Lung microvascular endothelial cell (primary cell): ENCODE results near the gene SNRNP200. TPM values are rescaled to one million over a fixed set of nuclear protein-coding genes. Genes with fewer than 3 reads are reported as not detected.

Experiments used
- DNase-seq, 2 donors: peaks; one replicate each; pipeline versions ENCODE4 v3.0.0 to v3.0.0-alpha.2; 2010; ENCODE audit warnings: low read depth in 2 of 2
- total RNA-seq: library from RNA; depleted of rRNA; stranded (reverse); fragments of >200 nt; gene quantifications from 2 replicates; pipeline ENCODE4 v1.2.1, GENCODE V29; 2014

The SNRNP200 gene
- 40.5 and 42.1 TPM in 2 replicates for total RNA-seq

DNA sequence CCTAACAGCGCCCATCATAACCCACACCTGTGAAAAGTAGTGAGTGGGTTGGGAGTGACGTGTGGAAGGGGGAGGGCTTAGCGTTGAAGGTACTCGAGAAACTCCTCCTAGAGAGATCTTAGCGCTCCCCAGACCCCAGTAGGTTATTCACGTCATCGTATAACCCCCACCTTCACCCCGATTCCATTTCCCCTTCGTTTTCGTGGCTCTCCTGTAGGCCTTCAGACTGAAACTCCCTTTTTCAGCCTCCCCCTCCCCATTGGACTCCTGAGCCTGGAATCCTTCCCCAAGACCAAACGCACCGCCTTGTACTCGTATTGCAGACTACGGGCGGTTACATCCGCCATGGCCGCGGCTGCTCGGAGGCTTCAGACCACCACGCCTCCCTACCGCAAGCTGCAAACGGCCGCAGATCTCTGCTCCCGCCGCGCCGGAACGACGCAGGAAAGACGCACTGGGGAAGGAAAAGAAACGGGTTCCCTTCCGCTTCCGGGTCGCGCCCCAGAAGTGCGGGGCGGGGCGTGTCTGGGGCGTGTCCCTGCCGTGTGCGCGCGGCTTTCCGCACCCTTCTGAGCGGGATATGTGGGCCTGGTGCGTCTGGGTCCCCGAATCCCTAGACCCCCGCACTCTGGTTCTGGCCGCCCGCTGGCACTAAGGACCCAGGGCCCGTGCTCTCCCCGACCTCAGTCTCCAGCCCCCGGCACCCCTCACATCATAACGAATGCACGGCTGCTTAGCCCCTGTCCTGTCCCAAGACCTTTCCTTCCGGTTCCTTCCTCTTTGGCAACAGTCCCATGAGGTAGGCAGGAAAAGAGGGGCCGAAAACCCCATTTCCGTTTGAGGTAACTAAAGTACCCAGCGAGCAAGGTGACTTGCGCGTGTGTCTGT, at the start of gene SNRNP200:
SNRNP200 (minus strand) TSS at position 456 of the 888 bp plus-strand sequence; CDS start at position 347, 109 bp downstream.
- peak; percentile 74 to 79 for DNase-seq

DNA sequence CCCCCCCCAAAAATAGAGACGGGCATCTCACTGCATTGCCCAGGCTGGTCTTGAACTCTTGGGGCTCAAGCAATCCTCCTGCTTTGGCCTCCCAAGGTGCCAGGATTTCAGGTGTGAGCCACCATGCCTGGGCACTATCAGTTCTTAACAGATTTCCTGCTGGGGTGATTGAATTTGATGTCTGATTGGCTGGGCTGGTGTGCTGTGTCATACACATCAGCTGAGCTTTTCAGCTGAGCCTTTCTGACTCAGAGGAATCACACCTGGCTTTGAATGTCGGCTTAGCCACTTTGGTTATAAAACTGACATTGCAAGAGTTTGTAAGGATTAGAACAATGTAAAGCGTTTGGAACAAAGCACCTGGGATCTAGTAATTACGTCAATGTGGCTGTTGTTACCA, 49.1 kb upstream of the SNRNP200 start:
- DNase-seq: peak in 1 of 2 donors; percentile 45

DNA sequence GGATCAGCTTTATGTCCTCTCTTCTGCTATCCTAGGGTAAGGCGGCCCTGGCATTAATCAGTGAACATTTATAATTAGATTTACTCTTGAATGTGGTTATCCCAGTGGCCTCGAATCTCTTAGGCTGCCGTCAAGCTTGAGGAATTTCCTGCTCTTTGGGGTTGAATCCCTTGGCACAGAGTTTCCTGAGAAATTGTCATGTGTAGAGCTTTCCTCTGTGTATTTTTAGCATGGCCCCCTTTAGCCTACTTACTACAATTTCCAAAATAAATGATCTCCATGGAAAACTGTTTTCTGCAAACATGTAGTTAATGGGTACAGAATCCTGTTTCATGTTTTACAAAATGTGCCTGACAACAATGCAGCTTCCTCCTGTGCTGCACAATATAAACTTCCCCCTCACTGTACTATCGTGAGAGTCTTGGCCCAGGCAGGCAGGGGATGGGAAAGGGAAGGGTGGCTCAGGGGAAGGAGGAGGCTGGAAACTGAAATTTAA, 48.3 kb upstream of the SNRNP200 start:
- peak; percentile 81 to 96 for DNase-seq

DNA sequence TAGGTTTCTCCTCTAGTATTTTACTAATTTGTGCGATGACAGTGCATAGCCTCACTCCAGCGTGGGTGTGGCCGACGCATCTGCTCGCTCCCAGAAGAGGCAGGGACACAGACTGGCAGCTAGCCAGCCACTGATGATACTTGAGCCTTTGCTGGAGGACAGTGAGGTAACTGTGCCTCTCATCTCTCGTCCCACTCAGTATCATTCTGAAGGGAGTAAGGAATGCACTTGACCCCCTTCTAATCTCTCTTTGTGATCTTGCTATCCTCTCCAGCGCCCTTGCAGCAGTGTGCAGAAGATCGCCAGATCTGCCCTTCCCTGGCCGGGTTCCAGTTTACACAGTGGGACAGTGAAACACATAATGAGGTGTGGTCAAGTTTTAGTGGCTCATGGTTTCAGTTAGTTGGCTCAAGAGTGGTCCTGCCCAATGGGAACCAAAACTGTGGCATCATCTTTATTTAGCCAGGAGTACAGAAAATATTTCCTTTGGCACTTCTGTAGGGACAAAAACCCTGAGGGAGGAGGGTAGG, 47.8 kb upstream of the SNRNP200 start:
- peak; percentile 31 to 88 for DNase-seq

DNA sequence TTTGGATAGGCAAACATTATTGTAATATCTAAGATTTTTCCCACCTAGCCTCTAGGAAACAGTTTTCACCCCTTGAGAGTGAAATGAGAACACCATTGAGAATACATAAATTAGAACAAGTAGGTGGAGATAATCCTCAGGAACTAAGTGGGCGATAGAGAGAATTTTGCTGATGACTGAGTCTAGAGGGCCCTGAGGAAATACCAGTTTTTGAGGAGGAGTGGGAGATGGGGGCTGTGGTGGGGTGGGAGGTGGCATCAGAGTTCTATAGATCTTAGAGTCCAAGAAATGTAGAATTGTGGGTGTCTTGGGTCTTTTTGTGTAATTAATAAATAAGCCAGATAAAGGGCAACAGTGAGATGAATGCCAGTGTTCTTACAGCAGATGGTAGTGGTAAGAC, 42.0 kb upstream of the SNRNP200 start:
- DNase-seq: no peak

DNA sequence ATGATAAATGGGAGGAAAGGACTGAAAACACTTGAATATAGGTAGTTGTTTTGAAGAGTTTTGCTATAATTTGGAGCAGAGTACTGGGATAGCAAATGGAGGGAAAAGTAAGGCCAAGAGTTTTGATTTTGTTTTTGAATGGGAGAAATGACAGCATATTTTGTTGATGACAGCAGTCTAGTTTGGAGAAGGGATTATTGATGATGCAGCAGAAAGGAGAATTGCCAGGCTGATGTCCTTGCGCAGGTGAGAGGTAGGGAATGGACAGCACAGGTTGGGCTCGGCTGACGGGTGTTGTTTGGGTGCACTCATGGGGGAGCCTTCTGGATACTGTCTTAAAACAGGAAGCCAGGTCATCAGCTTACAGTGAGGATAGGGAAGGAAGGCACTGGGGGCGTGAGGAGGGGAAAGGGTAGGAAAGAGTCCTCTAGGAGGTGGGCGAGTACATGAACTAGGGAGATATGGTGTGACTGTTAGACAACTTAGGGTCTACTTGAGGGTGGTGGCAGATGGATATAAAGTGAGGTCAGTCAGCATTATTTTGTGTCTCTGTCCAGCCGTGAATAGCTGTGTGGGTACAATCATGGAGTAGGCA, 40.6 kb upstream of the SNRNP200 start:
- no peak for DNase-seq

DNA sequence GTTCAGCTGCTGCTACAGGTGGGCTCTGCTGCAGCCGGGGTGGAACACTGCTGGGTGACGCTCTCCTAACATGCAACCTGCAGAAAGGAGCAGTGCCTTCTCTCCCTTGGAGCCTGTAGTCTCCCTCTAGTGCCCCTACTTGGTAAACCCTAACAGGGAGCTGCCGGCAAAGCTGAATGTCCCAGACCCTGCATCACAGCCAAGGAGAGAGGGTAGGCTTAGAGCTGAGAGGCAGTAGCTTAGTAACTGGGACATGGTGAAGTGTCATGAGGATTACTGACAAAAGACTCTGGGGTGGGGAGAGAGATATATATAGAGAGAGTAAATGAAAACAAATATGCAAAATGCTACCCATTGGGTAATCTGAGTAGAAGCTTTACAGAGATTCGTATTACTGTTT, 40.1 kb upstream of the SNRNP200 start:
- DNase-seq: no peak

DNA sequence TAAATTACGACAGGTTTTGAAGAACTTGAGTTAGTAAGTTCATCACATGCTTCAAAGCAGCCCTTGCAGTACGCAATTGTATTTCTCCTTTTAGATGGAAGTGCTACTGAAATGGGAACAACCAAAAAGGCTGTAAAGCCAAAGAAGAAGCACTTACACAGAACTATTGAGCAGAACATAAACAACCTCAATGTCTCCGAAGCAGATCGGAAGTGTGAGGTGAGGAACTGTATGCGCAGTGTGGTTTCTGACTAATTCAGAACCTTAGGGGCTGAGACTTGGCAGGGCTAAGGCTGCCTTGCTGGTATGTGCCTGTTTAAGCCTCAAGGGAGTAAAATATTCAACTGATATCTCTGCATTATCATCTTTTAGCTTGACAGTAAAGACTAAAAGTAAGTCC, 38.7 kb upstream of the SNRNP200 start:
- DNase-seq: no peak

DNA sequence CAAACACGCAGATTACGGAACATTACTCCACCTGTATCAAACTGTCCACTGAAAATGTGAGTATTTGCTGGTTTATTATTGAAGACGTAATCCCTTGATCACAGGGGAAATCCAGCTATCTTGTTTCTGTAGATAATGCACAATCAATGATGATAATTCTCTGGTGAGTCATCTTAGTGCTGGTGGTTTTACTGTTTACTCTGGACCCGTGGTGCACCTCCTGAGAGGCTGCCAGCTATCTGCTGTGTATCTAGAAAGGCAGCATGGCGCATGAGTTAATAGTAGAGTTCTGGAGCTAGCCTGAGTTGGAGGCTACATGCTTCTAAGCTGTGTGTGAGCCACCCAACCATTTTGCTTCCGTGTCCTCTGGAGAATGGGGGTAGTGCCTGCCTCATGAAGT, 36.7 kb upstream of the SNRNP200 start:
- peak; percentile 56 to 62 for DNase-seq

DNA sequence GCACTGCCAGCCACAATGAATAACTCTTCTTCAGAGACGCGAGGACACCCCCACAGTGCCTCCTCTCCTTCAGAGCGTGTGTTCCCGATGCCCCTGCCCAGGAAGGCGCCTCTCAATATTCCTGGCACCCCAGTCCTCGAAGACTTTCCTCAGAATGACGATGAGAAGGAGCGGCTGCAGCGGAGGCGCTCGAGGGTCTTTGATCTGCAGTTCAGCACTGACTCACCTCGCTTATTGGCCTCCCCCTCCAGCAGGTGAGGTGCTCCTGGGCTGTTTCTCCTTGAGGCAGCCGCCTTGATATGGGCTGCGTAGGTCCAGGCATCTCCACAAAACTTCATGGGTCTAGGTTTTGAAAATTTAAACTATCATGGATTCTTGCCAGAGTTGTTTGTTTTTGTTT, 36.3 kb upstream of the SNRNP200 start:
- no peak for DNase-seq

DNA sequence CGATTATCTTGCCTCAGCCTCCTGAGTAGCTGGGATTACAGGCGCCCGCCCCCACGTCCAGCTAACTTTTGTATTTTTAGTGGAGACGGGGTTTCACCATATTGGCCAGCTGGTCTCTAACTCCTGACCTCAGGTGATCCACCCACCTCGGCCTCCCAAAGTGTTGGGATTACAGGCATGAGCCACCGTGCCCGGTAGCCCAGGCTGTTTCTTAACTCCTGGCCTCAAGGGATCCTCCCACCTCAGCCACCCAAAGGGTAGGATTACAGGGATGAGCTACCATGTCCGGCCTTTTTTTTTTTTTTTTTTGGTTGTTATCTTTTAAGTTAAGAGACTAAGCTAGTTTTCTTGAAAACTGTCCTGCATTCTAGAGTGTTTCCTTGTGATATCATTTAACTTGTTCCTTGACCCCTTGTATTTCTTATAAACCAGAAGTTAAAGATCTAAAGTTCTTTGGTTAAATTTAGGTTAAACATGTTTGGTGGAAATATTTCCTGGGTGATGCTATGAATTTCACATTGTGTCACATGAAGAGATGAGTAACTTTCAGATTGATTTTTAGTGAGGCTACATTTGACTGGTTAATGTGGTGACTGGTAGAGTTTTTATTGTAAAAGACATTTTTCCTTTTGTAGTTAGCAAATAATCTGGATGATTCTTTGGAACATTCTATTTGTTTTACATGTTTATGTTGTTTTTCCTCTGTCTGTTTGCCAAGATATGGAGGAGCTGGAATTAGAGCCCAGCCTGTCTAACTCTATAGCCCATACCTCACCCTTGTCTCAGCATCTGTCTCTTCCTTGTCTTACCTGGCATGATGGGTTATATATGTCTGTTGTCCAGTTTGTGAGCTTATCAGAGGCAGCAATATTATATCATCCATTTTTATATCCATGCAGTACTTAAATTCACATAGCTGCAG, 35.4 kb upstream of the SNRNP200 start:
- no peak for DNase-seq

DNA sequence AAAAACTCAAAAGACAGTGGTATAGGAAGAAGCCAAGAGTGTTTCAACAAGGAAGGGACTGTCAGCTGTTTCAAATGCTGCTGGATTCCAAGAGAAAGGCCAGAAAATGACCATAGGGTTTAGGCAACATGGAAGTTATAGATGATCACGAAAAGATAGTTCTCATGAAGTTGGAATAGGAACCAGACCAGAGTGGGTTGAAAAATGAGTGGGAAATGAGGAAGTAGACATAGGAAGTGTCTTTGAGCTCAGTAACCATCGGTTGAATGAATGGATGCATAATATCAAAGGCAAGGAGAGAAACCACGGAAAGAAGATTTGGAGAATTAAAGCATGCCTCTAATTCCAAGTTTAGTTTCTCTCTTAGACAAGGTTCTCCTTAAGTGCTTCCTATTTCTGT, 31.5 kb upstream of the SNRNP200 start:
- DNase-seq: no peak

DNA sequence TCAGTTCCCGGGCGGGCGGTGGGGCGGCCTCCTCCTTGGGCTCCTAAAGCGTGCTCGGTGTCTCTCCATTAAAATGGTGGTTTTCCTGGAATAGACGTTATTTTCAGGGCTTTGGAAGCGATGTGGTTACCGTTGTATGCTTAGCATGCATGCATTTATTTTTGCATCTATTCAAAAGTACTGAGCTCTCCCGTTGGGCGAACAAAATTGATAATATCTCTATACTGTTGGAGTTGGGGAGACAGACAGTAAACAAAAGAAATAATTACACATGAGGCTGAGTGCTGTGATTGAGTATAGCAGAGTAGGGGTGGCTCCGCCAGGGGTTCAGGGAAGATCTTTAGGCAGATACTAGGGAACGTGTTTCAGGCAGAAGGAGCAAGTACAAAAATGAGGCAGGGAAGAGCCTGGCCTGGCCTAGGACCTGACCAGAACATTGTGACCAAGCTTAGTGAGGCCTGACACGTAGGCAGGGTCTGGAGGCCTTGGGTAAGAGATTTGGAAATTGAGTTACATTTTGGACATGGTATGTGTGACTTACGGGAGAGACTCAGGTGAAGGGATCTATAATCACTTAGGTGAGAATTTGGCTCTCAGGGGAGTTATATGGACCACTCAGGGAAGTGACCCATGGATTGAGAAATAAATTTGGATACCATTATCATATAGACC, 30.9 kb upstream of the SNRNP200 start:
- DNase-seq: no peak

DNA sequence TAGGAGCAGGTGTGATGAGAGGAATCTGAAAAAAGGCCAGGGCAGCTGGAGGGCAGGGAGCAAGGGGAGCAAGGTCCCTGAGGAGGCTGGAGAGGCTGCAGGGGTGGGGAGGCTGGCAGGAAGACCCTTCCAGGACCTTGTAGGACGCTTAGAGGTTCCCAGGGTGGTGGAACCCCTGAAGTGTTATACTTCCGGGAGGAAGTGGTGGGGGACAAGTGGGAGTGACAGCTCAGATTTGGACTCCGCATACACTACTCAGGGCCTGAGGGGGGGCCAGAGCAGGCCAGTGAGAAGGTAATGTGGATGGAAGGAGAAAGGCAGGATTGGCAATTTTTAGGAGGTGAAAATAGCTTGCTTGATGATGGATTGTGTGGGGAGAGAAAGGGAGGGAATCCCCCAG, 28.4 kb upstream of the SNRNP200 start:
- no peak for DNase-seq

DNA sequence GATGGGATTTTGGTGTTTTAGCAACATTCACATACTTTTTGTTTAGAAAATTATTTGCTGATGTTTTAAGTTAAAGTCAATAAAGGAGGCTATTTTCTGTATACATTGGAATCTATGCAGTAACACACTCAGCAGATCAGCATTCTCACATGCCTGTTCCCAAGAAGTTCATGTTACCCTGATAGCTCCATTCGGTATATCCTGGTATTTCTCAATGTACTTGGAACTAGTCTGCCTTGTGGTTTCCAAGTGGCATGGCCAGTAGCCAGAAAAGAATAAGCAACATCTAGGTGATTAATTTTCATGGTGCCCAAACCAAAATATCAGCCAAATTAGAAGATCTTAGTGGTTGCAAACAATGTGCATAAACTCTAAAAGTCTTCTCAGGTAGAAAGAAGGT, 25.1 kb upstream of the SNRNP200 start:
- no peak for DNase-seq

DNA sequence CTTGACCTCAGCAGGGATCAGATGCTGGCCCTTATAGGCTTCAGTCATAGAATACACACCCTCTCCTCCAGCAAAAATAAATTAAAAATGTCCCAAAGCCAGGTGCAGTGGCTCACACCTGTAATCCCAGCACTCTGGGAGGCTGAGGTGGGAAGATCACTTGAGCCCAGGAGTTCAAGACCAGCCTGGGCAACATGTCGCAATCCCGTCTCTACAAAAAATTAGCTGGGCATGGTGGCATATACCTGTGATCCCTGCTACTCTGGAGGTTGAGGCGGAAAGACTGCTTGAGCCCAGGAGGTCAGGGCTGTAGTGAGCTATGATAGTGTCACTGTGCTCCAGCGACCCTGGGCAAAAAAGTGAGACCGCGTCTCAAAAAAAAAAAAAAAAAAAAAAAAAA, 24.5 kb upstream of the SNRNP200 start:
- no peak for DNase-seq

DNA sequence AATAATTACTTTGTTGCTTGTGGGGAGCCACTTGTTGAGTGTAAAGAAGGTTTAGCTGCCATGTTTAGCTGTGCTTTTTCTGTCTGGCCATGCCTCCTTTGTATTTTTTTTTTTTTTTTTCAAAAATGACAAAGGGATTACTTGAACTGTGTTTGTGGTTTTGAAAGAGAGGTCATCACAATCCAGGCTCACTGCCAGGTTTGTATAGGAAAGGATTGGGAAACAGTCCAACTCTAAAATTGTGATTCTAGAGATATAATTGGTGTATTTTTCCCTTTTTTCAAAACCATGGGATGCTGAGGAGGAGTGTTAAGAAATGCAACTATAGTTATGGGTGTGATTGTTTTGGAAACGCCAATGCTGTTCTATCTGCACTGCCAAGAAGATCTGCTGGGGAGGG, 24.1 kb upstream of the SNRNP200 start:
- peak; percentile 82 to 93 for DNase-seq

DNA sequence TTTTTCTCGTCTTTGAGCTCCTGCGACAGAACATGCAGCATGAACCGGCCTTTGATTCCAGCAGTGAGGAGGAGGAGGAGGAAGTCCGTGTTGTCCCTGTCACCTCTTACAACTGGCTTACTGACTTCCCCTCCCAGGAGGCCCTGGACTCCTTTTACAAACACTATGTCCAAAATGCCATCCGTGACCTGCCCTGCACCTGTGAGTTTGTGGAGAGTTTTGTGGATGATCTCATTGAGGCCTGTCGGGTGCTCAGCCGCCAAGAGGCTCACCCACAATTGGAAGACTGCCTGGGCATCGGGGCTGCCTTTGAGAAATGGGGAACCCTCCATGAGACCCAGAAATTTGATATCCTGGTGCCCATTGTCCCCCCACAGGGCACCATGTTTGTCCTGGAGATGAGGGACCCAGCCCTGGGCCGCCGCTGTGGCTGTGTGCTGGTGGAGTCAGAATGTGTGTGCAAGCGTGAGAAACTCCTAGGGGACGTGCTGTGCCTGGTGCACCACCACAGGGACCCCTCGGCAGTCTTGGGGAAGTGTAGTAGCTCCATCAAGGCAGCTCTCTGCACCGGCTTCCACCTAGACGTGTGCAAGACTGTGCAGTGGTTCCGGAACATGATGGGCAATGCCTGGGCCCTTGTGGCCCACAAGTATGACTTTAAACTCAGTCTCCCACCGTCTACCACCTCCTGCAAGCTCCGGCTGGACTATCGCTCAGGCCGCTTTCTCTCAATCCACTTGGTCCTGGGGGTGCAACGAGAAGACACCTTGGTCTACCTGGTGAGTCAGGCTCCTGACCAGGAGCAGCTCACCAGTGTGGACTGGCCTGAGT, 21.9 kb upstream of the SNRNP200 start:
- no peak for DNase-seq

DNA sequence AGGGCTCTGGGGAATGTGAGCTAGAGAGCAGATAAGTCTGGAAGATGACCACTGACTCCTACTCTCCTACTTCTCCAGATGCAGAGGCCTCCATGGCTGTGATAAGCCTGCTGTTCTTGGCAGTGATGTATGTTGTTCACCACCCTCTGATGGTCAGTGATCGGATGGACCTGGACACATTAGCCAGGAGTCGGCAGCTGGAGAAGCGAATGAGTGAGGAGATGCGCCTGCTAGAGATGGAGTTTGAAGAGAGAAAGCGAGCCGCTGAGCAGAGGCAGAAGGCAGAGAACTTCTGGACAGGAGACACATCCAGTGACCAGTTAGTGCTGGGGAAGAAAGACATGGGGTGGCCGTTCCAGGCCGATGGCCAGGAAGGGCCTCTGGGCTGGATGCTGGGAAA, 21.2 kb upstream of the SNRNP200 start:
- no peak for DNase-seq

DNA sequence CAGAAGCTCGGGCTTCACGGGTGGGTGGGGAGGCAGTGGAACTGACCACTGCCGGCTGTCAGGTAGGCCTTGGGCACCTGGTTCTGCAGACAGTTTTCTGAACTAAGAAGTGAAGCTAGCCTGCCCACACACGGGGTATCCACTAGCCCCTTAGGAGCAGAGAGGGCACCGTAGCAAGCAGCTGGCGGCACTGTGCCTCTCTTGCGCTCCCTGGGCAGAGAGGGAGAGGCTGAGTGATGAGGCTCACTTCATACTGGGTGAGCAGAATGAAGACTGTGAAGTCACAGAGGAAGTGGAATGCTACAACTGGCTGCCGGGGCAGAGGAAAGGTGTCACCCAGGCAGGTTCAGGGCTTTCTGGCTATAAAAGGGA, 20.5 kb upstream of the SNRNP200 start:
- DNase-seq: no peak
